HG03565 (cell line): ENCODE measurements around the gene GADD45B.
"Not testable (repeated sequence)": the region's sequence is repeated elsewhere in the genome, so short reads cannot be mapped to it uniquely, and the experiment has no call there.

Experiments used
- ATAC-seq: cut with Tn5 transposase; IDR thresholded peaks from one replicate; pipeline ENCODE4 v1.9.1; 2021; ENCODE audit warnings: mild to moderate bottlenecking, moderate library complexity; ENCODE audit not compliant: unreplicated experiment

Gene GADD45B

GRCh38 chr19:2468596-2468995, 7.3 kb upstream of the GADD45B start:
- no peak for ATAC-seq

GRCh38 chr19:2469102-2469914, 6.6 kb upstream of the GADD45B start:
- no peak for ATAC-seq

GRCh38 chr19:2469915-2470200, 6.1 kb upstream of the GADD45B start:
- not testable (repeated sequence) for ATAC-seq

- ATAC-seq: peak; percentile 24
Measured at GRCh38 chr19:2474232-2475017, 1.5 kb upstream of the GADD45B start.

- ATAC-seq: no peak
Measured at GRCh38 chr19:2475018-2475701, 767 bp upstream of the GADD45B start.

- peak; percentile 1 for ATAC-seq
Measured at GRCh38 chr19:2476451-2477140, 669 bp downstream of the GADD45B start.

- ATAC-seq: no peak
Measured at GRCh38 chr19:2477141-2477710, 1.3 kb downstream of the GADD45B start.

GRCh38 chr19:2477732-2478191, 1.8 kb downstream of the GADD45B start:
- ATAC-seq: no peak

GRCh38 chr19:2478278-2478755, 2.4 kb downstream of the GADD45B start:
- no peak for ATAC-seq

GRCh38 chr19:2478756-2479555, 3.0 kb downstream of the GADD45B start:
- ATAC-seq: no peak

- no peak for ATAC-seq
Measured at GRCh38 chr19:2479556-2480194, 3.7 kb downstream of the GADD45B start.

GRCh38 chr19:2481466-2481865, 5.5 kb downstream of the GADD45B start:
- no peak for ATAC-seq

- ATAC-seq: no peak
Measured at GRCh38 chr19:2482354-2483038, 6.6 kb downstream of the GADD45B start.

GRCh38 chr19:2483084-2483483, 7.2 kb downstream of the GADD45B start:
- ATAC-seq: no peak

- ATAC-seq: no peak
Measured at GRCh38 chr19:2483484-2484151, 7.7 kb downstream of the GADD45B start.

- ATAC-seq: no peak
Measured at GRCh38 chr19:2484178-2484937, 8.4 kb downstream of the GADD45B start.

GRCh38 chr19:2485428-2485827, 9.5 kb downstream of the GADD45B start:
- ATAC-seq: no peak
